Skin epidermis (tissue), 12 donors: Measurements from ENCODE around the gene ITGA7.

Experiments
- H3K27ac ChIP-seq, 21 experiments: fragments of 200-600 bp; sonication (generic) in 11 of 21; one replicate each; pipeline ENCODE4 v1.5.0; 2020; ENCODE audit warnings: mild to moderate bottlenecking in 3 of 21, inconsistent platforms in 2 of 21, moderate library complexity in 2 of 21
- H3K4me3 ChIP-seq, 7 experiments: fragments of 200-600 bp; sonication (generic) in 2 of 7; one replicate each; pipeline ENCODE4 v1.5.0; 2020; ENCODE audit warnings: inconsistent platforms in 2 of 7, mild to moderate bottlenecking in 2 of 7, moderate library complexity in 1 of 7

The ITGA7 gene

GRCh38 chr12:55736780-55737580 lies 29.3 kb upstream of the ITGA7 start:
- Histone ChIP-seq H3K27ac (peak overlapping the region in 11 of 21 experiments; percentile 35 to 90 (median 80)), H3K4me3 (no peak overlapping the region)

- no peak overlapping the region for H3K4me3 ChIP-seq
- H3K27ac ChIP-seq, result no peak overlapping the region
Observed at GRCh38 chr12:55736076-55736475, 28.4 kb upstream of the ITGA7 start.

- H3K27ac ChIP-seq, result no peak overlapping the region
- no peak overlapping the region for H3K4me3 ChIP-seq
Observed at GRCh38 chr12:55734595-55734994, 26.9 kb upstream of the ITGA7 start.

- H3K4me3 ChIP-seq, result no peak overlapping the region
- no peak overlapping the region for H3K27ac ChIP-seq
Observed at GRCh38 chr12:55733858-55734257, 26.2 kb upstream of the ITGA7 start.

GRCh38 chr12:55733021-55733555 lies 25.4 kb upstream of the ITGA7 start:
- Histone ChIP-seq H3K27ac (no peak overlapping the region), H3K4me3 (no peak overlapping the region)

GRCh38 chr12:55732288-55732687 lies 24.6 kb upstream of the ITGA7 start:
- Histone ChIP-seq H3K27ac (peak overlapping the region in 1 of 21 experiments; percentile 13), H3K4me3 (no peak overlapping the region)

GRCh38 chr12:55729819-55730818 lies 22.4 kb upstream of the ITGA7 start:
- Histone ChIP-seq H3K27ac (peak overlapping the region; percentile 87 to 100 (median 98)), H3K4me3 (peak overlapping the region; percentile 68 to 92 (median 78))

GRCh38 chr12:55728939-55729818 lies 21.5 kb upstream of the ITGA7 start, which contains the start of gene CD63:
Gene CD63, minus strand, starts transcription at chr12:55729009. Its CDS starts 668 bp downstream, at chr12:55728341.
- Histone ChIP-seq H3K27ac (peak within 1 kb of the TSS; percentile 87 to 100 (median 98)), H3K4me3 (peak within 1 kb of the TSS; percentile 68 to 92 (median 78))

GRCh38 chr12:55728186-55728938 lies 20.7 kb upstream of the ITGA7 start:
- H3K27ac ChIP-seq, result peak overlapping the region; percentile 87 to 100 (median 98)
- H3K4me3 ChIP-seq, result peak overlapping the region; percentile 68 to 92 (median 78)

GRCh38 chr12:55727643-55728185 lies 20.0 kb upstream of the ITGA7 start:
- Histone ChIP-seq H3K4me3 (peak overlapping the region; percentile 68 to 92 (median 78)), H3K27ac (peak overlapping the region; percentile 87 to 100 (median 98))

- Histone ChIP-seq H3K4me3 (peak overlapping the region; percentile 68 to 92 (median 78)), H3K27ac (peak overlapping the region in 19 of 21 experiments; percentile 14 to 100 (median 98))
Observed at GRCh38 chr12:55726971-55727370, 19.3 kb upstream of the ITGA7 start.

- Histone ChIP-seq H3K27ac (peak overlapping the region in 1 of 21 experiments; percentile 12), H3K4me3 (no peak overlapping the region)
Observed at GRCh38 chr12:55725556-55725955, 17.9 kb upstream of the ITGA7 start.

- H3K4me3 ChIP-seq, result no peak overlapping the region
- H3K27ac ChIP-seq, result peak overlapping the region in 1 of 21 experiments; percentile 29
Observed at GRCh38 chr12:55724940-55725309, 17.2 kb upstream of the ITGA7 start.

GRCh38 chr12:55724226-55724939 lies 16.7 kb upstream of the ITGA7 start:
- Histone ChIP-seq H3K4me3 (no peak overlapping the region), H3K27ac (peak overlapping the region in 2 of 21 experiments; percentile 11 to 29)

GRCh38 chr12:55723516-55724225 lies 16.0 kb upstream of the ITGA7 start:
- H3K4me3 ChIP-seq, result no peak overlapping the region
- peak overlapping the region in 2 of 21 experiments; percentile 11 to 27 for H3K27ac ChIP-seq

- no peak overlapping the region for H3K27ac ChIP-seq
- no peak overlapping the region for H3K4me3 ChIP-seq
Observed at GRCh38 chr12:55722948-55723347, 15.2 kb upstream of the ITGA7 start.
